ENCODE measurements around the gene SLC7A14.

SLC7A14 gene

GRCh38 chr3:170436697-170437096 lies 149.2 kb downstream of the SLC7A14 start:
- Histone ChIP-seq H3K4me3 (ENCODE audit: low read length) (no peak overlapping the region), H3K4ac (ENCODE audit: low read depth, low read length) (no peak overlapping the region), H3K27me3 (ENCODE audit: insufficient read depth, low read length, poor library complexity) (no peaks in the 10 kb centered on the region), H3K4me2 (ENCODE audit: low read length) (no peak overlapping the region), H3K56ac (ENCODE audit: low read length) (no peak overlapping the region), H3K79me2 (ENCODE audit: control insufficient read depth, insufficient read depth, low read length) (no peaks in the 10 kb centered on the region), H3K27ac (ENCODE audit: low read depth, low read length) (no peak overlapping the region), H2BK5ac (ENCODE audit: low read length) (no peak overlapping the region), H3K4me1 (ENCODE audit: control insufficient read depth, low read depth, low read length) (no peaks in the 10 kb centered on the region), H3K23ac (ENCODE audit: low read length) (no peak overlapping the region), H2BK120ac (ENCODE audit: low read depth, low read length) (no peak overlapping the region), H3K18ac (ENCODE audit: low read length) (no peak overlapping the region), H4K5ac (ENCODE audit: low read length) (no peak overlapping the region), H4K8ac (ENCODE audit: low read depth, low read length) (no peak overlapping the region), H3K79me1 (ENCODE audit: low read length) (no peaks in the 10 kb centered on the region), H2BK15ac (replicated peaks; ENCODE audit: low read depth) (no peak overlapping the region), H2AK5ac (ENCODE audit: low read length) (no peak overlapping the region), H3K9ac (ENCODE audit: low read length) (no peak overlapping the region), H3K36me3 (ENCODE audit: control insufficient read depth, insufficient read depth, low read length) (peaks cover 2% of the 10 kb centered on the region)
- DNase-seq: no peak
- no CpG with 5 or more reads among the region's 2 CpGs for WGBS (ENCODE audit: extremely low coverage, insufficient coverage, low lambda C conversion rate)

GRCh38 chr3:170432416-170432815 lies 153.5 kb downstream of the SLC7A14 start:
- no peak for DNase-seq
- no CpG with 5 or more reads among the region's 14 CpGs for WGBS (ENCODE audit: extremely low coverage, insufficient coverage, low lambda C conversion rate)
- no peak overlapping the region for H3K4me3 ChIP-seq (ENCODE audit: low read length)

GRCh38 chr3:170431054-170431453 lies 154.8 kb downstream of the SLC7A14 start:
- Histone ChIP-seq H3K27ac (ENCODE audit: low read depth, low read length) (no peak overlapping the region), H2AK5ac (ENCODE audit: low read length) (no peak overlapping the region), H2BK15ac (replicated peaks; ENCODE audit: low read depth) (no peak overlapping the region), H3K79me2 (ENCODE audit: control insufficient read depth, insufficient read depth, low read length) (no peaks in the 10 kb centered on the region), H3K9ac (ENCODE audit: low read length) (no peak overlapping the region), H3K79me1 (ENCODE audit: low read length) (no peaks in the 10 kb centered on the region), H3K4ac (ENCODE audit: low read depth, low read length) (no peak overlapping the region), H4K8ac (ENCODE audit: low read depth, low read length) (no peak overlapping the region), H3K4me2 (ENCODE audit: low read length) (no peak overlapping the region), H3K27me3 (ENCODE audit: insufficient read depth, low read length, poor library complexity) (no peaks in the 10 kb centered on the region), H4K5ac (ENCODE audit: low read length) (no peak overlapping the region), H2BK120ac (ENCODE audit: low read depth, low read length) (no peak overlapping the region), H3K23ac (ENCODE audit: low read length) (no peak overlapping the region), H3K4me1 (ENCODE audit: control insufficient read depth, low read depth, low read length) (no peaks in the 10 kb centered on the region), H3K18ac (ENCODE audit: low read length) (no peak overlapping the region), H2BK5ac (ENCODE audit: low read length) (no peak overlapping the region), H3K56ac (ENCODE audit: low read length) (no peak overlapping the region), H3K36me3 (ENCODE audit: control insufficient read depth, insufficient read depth, low read length) (peaks cover 3% of the 10 kb centered on the region), H3K4me3 (ENCODE audit: low read length) (no peak overlapping the region)
- no peak for DNase-seq
- WGBS (ENCODE audit: extremely low coverage, insufficient coverage, low lambda C conversion rate): no CpG with 5 or more reads among the region's 3 CpGs

More at GRCh38 chr3:170432416-170432815, 153.5 kb downstream of the SLC7A14 start:
- Histone ChIP-seq H2BK15ac (replicated peaks; ENCODE audit: low read depth) (no peak overlapping the region), H3K18ac (ENCODE audit: low read length) (no peak overlapping the region), H3K27me3 (ENCODE audit: insufficient read depth, low read length, poor library complexity) (no peaks in the 10 kb centered on the region), H3K4ac (ENCODE audit: low read depth, low read length) (no peak overlapping the region), H3K23ac (ENCODE audit: low read length) (no peak overlapping the region), H3K4me2 (ENCODE audit: low read length) (no peak overlapping the region), H3K36me3 (ENCODE audit: control insufficient read depth, insufficient read depth, low read length) (peaks cover 2% of the 10 kb centered on the region), H3K56ac (ENCODE audit: low read length) (no peak overlapping the region), H2AK5ac (ENCODE audit: low read length) (no peak overlapping the region), H2BK120ac (ENCODE audit: low read depth, low read length) (no peak overlapping the region), H3K4me1 (ENCODE audit: control insufficient read depth, low read depth, low read length) (no peaks in the 10 kb centered on the region), H2BK5ac (ENCODE audit: low read length) (no peak overlapping the region), H4K5ac (ENCODE audit: low read length) (no peak overlapping the region), H3K79me1 (ENCODE audit: low read length) (no peaks in the 10 kb centered on the region), H3K9ac (ENCODE audit: low read length) (no peak overlapping the region), H4K8ac (ENCODE audit: low read depth, low read length) (no peak overlapping the region), H3K27ac (ENCODE audit: low read depth, low read length) (no peak overlapping the region), H3K79me2 (ENCODE audit: control insufficient read depth, insufficient read depth, low read length) (no peaks in the 10 kb centered on the region)

GRCh38 chr3:170429050-170429449 lies 156.8 kb downstream of the SLC7A14 start:
- no peak overlapping the region for H3K27ac ChIP-seq (ENCODE audit: low read depth, low read length)
- H3K36me3 ChIP-seq (ENCODE audit: control insufficient read depth, insufficient read depth, low read length): peaks cover 7% of the 10 kb centered on the region
- no peak overlapping the region for H4K5ac ChIP-seq (ENCODE audit: low read length)
- H2BK5ac ChIP-seq (ENCODE audit: low read length): no peak overlapping the region
- no peak overlapping the region for H3K23ac ChIP-seq (ENCODE audit: low read length)
- H3K9ac ChIP-seq (ENCODE audit: low read length): no peak overlapping the region
- H3K56ac ChIP-seq (ENCODE audit: low read length): no peak overlapping the region
- H2BK15ac ChIP-seq (replicated peaks; ENCODE audit: low read depth): no peak overlapping the region
- H3K4me3 ChIP-seq (ENCODE audit: low read length): no peak overlapping the region
- H2AK5ac ChIP-seq (ENCODE audit: low read length): no peak overlapping the region
- H3K4me2 ChIP-seq (ENCODE audit: low read length): no peak overlapping the region
- no peak overlapping the region for H3K4ac ChIP-seq (ENCODE audit: low read depth, low read length)
- H3K79me1 ChIP-seq (ENCODE audit: low read length): no peaks in the 10 kb centered on the region
- no peak overlapping the region for H4K8ac ChIP-seq (ENCODE audit: low read depth, low read length)
- H3K18ac ChIP-seq (ENCODE audit: low read length): no peak overlapping the region
- no peak for DNase-seq
- H3K79me2 ChIP-seq (ENCODE audit: control insufficient read depth, insufficient read depth, low read length): no peaks in the 10 kb centered on the region
- H3K27me3 ChIP-seq (ENCODE audit: insufficient read depth, low read length, poor library complexity): no peaks in the 10 kb centered on the region
- peaks cover 4% of the 10 kb centered on the region for H3K4me1 ChIP-seq (ENCODE audit: control insufficient read depth, low read depth, low read length)
- 100% methylated on average over 1 of the region's 1 CpG for WGBS (ENCODE audit: extremely low coverage, insufficient coverage, low lambda C conversion rate)
- no peak overlapping the region for H2BK120ac ChIP-seq (ENCODE audit: low read depth, low read length)

GRCh38 chr3:170428095-170428494 lies 157.8 kb downstream of the SLC7A14 start:
- H3K4me3 ChIP-seq (ENCODE audit: low read length): no peak overlapping the region
- no peak overlapping the region for H3K23ac ChIP-seq (ENCODE audit: low read length)
- H4K8ac ChIP-seq (ENCODE audit: low read depth, low read length): no peak overlapping the region
- H2BK120ac ChIP-seq (ENCODE audit: low read depth, low read length): no peak overlapping the region
- WGBS (ENCODE audit: extremely low coverage, insufficient coverage, low lambda C conversion rate): no CpG with 5 or more reads among the region's 2 CpGs
- no peak overlapping the region for H4K5ac ChIP-seq (ENCODE audit: low read length)
- no peak overlapping the region for H3K18ac ChIP-seq (ENCODE audit: low read length)
- H3K27me3 ChIP-seq (ENCODE audit: insufficient read depth, low read length, poor library complexity): no peaks in the 10 kb centered on the region
- H3K79me1 ChIP-seq (ENCODE audit: low read length): no peaks in the 10 kb centered on the region
- no peaks in the 10 kb centered on the region for H3K79me2 ChIP-seq (ENCODE audit: control insufficient read depth, insufficient read depth, low read length)
- no peak overlapping the region for H2AK5ac ChIP-seq (ENCODE audit: low read length)
- H3K4me1 ChIP-seq (ENCODE audit: control insufficient read depth, low read depth, low read length): peaks cover 4% of the 10 kb centered on the region
- DNase-seq: no peak
- no peak overlapping the region for H2BK15ac ChIP-seq (replicated peaks; ENCODE audit: low read depth)
- H3K36me3 ChIP-seq (ENCODE audit: control insufficient read depth, insufficient read depth, low read length): peaks cover 8% of the 10 kb centered on the region
- H3K9ac ChIP-seq (ENCODE audit: low read length): no peak overlapping the region
- H3K27ac ChIP-seq (ENCODE audit: low read depth, low read length): no peak overlapping the region
- H3K4ac ChIP-seq (ENCODE audit: low read depth, low read length): no peak overlapping the region
- H3K56ac ChIP-seq (ENCODE audit: low read length): no peak overlapping the region
- H3K4me2 ChIP-seq (ENCODE audit: low read length): no peak overlapping the region
- no peak overlapping the region for H2BK5ac ChIP-seq (ENCODE audit: low read length)

DNA sequence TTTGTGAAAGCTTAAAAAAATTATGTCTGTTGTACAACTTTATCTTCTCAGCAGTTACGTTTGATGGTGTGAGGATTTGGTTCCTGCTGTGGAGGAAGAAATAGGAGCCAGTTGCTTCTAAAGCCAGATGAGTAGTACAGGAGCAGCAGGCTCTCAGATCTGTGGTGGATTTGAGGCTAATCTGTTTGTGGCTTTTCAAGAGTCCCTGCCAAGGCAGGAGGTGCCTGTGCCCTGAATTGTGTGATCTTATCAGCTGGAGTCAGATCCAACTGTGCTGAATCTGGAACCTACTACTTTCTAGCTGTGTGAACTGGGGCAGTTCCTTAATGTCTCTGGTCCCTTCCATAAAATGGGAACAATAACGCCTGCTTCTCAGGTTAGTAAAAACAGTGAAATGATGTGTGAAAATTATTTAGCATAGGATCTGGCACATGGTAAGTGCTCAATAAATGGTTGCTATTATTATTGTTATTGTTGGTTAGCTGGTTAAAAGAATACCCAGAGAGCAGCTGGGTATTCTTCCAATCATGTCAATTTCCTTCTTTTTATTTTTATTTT lies 159.6 kb downstream of the SLC7A14 start:
- Histone ChIP-seq H2AK5ac (ENCODE audit: low read length) (no peak overlapping the region), H3K79me2 (ENCODE audit: control insufficient read depth, insufficient read depth, low read length) (peaks cover 3% of the 10 kb centered on the region), H4K8ac (ENCODE audit: low read depth, low read length) (no peak overlapping the region), H3K27me3 (ENCODE audit: insufficient read depth, low read length, poor library complexity) (no peaks in the 10 kb centered on the region), H3K4me3 (ENCODE audit: low read length) (no peak overlapping the region), H3K18ac (ENCODE audit: low read length) (no peak overlapping the region), H2BK15ac (replicated peaks; ENCODE audit: low read depth) (no peak overlapping the region), H2BK5ac (ENCODE audit: low read length) (no peak overlapping the region), H3K4ac (ENCODE audit: low read depth, low read length) (no peak overlapping the region), H3K27ac (ENCODE audit: low read depth, low read length) (no peak overlapping the region), H3K4me2 (ENCODE audit: low read length) (no peak overlapping the region), H3K56ac (ENCODE audit: low read length) (no peak overlapping the region), H3K36me3 (ENCODE audit: control insufficient read depth, insufficient read depth, low read length) (peaks cover 6% of the 10 kb centered on the region), H3K9ac (ENCODE audit: low read length) (no peak overlapping the region), H2BK120ac (ENCODE audit: low read depth, low read length) (no peak overlapping the region), H4K5ac (ENCODE audit: low read length) (no peak overlapping the region), H3K79me1 (ENCODE audit: low read length) (peaks cover 2% of the 10 kb centered on the region), H3K4me1 (ENCODE audit: control insufficient read depth, low read depth, low read length) (peaks cover 4% of the 10 kb centered on the region), H3K23ac (ENCODE audit: low read length) (no peak overlapping the region)
- WGBS (ENCODE audit: extremely low coverage, insufficient coverage, low lambda C conversion rate): no CpG with 5 or more reads among the region's 2 CpGs
- peak; percentile 71 for DNase-seq
